IgD-negative memory B cell (primary cell): ENCODE results near the gene CBX2. TPM values are rescaled to one million over a fixed set of nuclear protein-coding genes. Genes with fewer than 3 reads are reported as not detected.

Experiments used
- H3K27ac Mint-ChIP-seq, 3 donors: one replicate each; pipeline ENCODE4 v1.8.0; 2020 to 2022; ENCODE audit warnings: mild to moderate bottlenecking in 3 of 3, mixed read lengths in 3 of 3, moderate library complexity in 1 of 3
- H3K27me3 Mint-ChIP-seq: one replicate; pipeline ENCODE4 v1.8.0; 2021; ENCODE audit warnings: mixed read lengths
- H3K36me3 Mint-ChIP-seq: one replicate; pipeline ENCODE4 v1.8.0; 2020; ENCODE audit warnings: mild to moderate bottlenecking, mixed read lengths
- H3K4me1 Mint-ChIP-seq, 3 donors: one replicate each; pipeline ENCODE4 v1.8.0; 2020 to 2022; ENCODE audit warnings: mixed read lengths in 3 of 3, mild to moderate bottlenecking in 1 of 3
- H3K4me3 Mint-ChIP-seq, 4 donors: one replicate each; pipeline ENCODE4 v1.8.0; 2020 to 2022; ENCODE audit warnings: mild to moderate bottlenecking in 4 of 4, mixed read lengths in 4 of 4, moderate library complexity in 3 of 4
- H3K9me3 Mint-ChIP-seq, 3 donors: one replicate each; pipeline ENCODE4 v1.8.0; 2020 to 2021; ENCODE audit warnings: mixed read lengths in 3 of 3, mild to moderate bottlenecking in 1 of 3
- polyA plus RNA-seq: library from polyadenylated mRNA; unstranded; fragments of 300-500 nt; fragmentation: Illumina TruSeq; gene quantifications from one replicate; pipeline ENCODE4 v1.2.3, GENCODE V29; 2021

CBX2 gene
- polyA plus RNA-seq, 1 donor from 2014 or later = 0.26 TPM

- Mint-ChIP-seq H3K36me3 (no peaks in the 10 kb centered on the region), H3K4me1 (peaks cover 8 to 13% (median 12%) of the 10 kb centered on the region in 3 donors), H3K27me3 (peaks cover 50% of the 10 kb centered on the region), H3K27ac (peak overlapping the region; percentile 89 to 90 (median 89)), H3K4me3 (peak overlapping the region in 3 of 4 donors; percentile 83 to 94 (median 90)), H3K9me3 (peaks cover 0 to 4% (median 0%) of the 10 kb centered on the region in 3 donors)
These were observed 34.0 kb downstream of the CBX2 start for GRCh38 chr17:79811868-79812352.

GRCh38 chr17:79812353-79813258 lies 34.7 kb downstream of the CBX2 start:
- Mint-ChIP-seq H3K4me3 (peak overlapping the region in 3 of 4 donors; percentile 83 to 94 (median 90)), H3K27me3 (peaks cover 45% of the 10 kb centered on the region), H3K27ac (peak overlapping the region; percentile 89 to 90 (median 89)), H3K36me3 (no peaks in the 10 kb centered on the region), H3K9me3 (peaks cover 0 to 4% (median 0%) of the 10 kb centered on the region in 3 donors), H3K4me1 (peaks cover 8 to 13% (median 12%) of the 10 kb centered on the region in 3 donors)

- H3K4me1 Mint-ChIP-seq = peaks cover 8 to 13% (median 12%) of the 10 kb centered on the region in 3 donors
- peak overlapping the region in 2 of 3 donors; percentile 81 to 94 for H3K27ac Mint-ChIP-seq
- peak overlapping the region in 1 of 4 donors; percentile 83 for H3K4me3 Mint-ChIP-seq
- H3K36me3 Mint-ChIP-seq = no peaks in the 10 kb centered on the region
- H3K27me3 Mint-ChIP-seq = peaks cover 39% of the 10 kb centered on the region
- peaks cover 0 to 4% (median 0%) of the 10 kb centered on the region in 3 donors for H3K9me3 Mint-ChIP-seq
These were observed 35.6 kb downstream of the CBX2 start for GRCh38 chr17:79813297-79814126.

GRCh38 chr17:79814127-79814973 lies 36.4 kb downstream of the CBX2 start:
- peak overlapping the region in 2 of 3 donors; percentile 88 to 94 for H3K27ac Mint-ChIP-seq
- peaks cover 35% of the 10 kb centered on the region for H3K27me3 Mint-ChIP-seq
- peak overlapping the region; percentile 55 to 83 (median 59) for H3K4me3 Mint-ChIP-seq
- no peaks in the 10 kb centered on the region for H3K36me3 Mint-ChIP-seq
- peaks cover 0 to 4% (median 0%) of the 10 kb centered on the region in 3 donors for H3K9me3 Mint-ChIP-seq
- peaks cover 8 to 12% (median 10%) of the 10 kb centered on the region in 3 donors for H3K4me1 Mint-ChIP-seq

GRCh38 chr17:79814974-79815835 lies 37.3 kb downstream of the CBX2 start:
- Mint-ChIP-seq H3K4me1 (peaks cover 8 to 12% (median 10%) of the 10 kb centered on the region in 3 donors), H3K9me3 (peaks cover 0 to 4% (median 0%) of the 10 kb centered on the region in 3 donors), H3K27ac (no peak overlapping the region), H3K27me3 (peaks cover 35% of the 10 kb centered on the region), H3K36me3 (no peaks in the 10 kb centered on the region), H3K4me3 (no peak overlapping the region)

GRCh38 chr17:79815836-79816461 lies 38.0 kb downstream of the CBX2 start:
- Mint-ChIP-seq H3K36me3 (no peaks in the 10 kb centered on the region), H3K27ac (peak overlapping the region; percentile 73 to 95 (median 80)), H3K4me3 (peak overlapping the region; percentile 6 to 77 (median 51)), H3K27me3 (peaks cover 32% of the 10 kb centered on the region), H3K9me3 (peaks cover 0 to 4% (median 0%) of the 10 kb centered on the region in 3 donors), H3K4me1 (peaks cover 8 to 10% (median 9%) of the 10 kb centered on the region in 3 donors)

- Mint-ChIP-seq H3K4me3 (peak overlapping the region in 1 of 4 donors; percentile 13), H3K27ac (peak overlapping the region in 2 of 3 donors; percentile 56 to 72), H3K27me3 (peaks cover 21% of the 10 kb centered on the region)
These were observed 40.2 kb downstream of the CBX2 start for GRCh38 chr17:79818026-79818758.

GRCh38 chr17:79819085-79819484 lies 41.1 kb downstream of the CBX2 start:
- Mint-ChIP-seq H3K4me1 (peaks cover 0 to 9% (median 4%) of the 10 kb centered on the region in 3 donors), H3K4me3 (peak overlapping the region in 1 of 4 donors; percentile 13), H3K9me3 (peaks cover 0 to 4% (median 0%) of the 10 kb centered on the region in 3 donors), H3K36me3 (no peaks in the 10 kb centered on the region), H3K27ac (peak overlapping the region in 1 of 3 donors; percentile 56), H3K27me3 (peaks cover 21% of the 10 kb centered on the region)

More at GRCh38 chr17:79818026-79818758, 40.2 kb downstream of the CBX2 start:
- H3K36me3 Mint-ChIP-seq = no peaks in the 10 kb centered on the region
- H3K4me1 Mint-ChIP-seq = peaks cover 0 to 10% (median 4%) of the 10 kb centered on the region in 3 donors
- H3K9me3 Mint-ChIP-seq = peaks cover 0 to 4% (median 0%) of the 10 kb centered on the region in 3 donors

- peaks cover 0 to 2% (median 0%) of the 10 kb centered on the region in 3 donors for H3K9me3 Mint-ChIP-seq
- peak overlapping the region in 1 of 3 donors; percentile 56 for H3K27ac Mint-ChIP-seq
- H3K27me3 Mint-ChIP-seq = peaks cover 16% of the 10 kb centered on the region
- H3K4me1 Mint-ChIP-seq = peaks cover 0 to 5% (median 0%) of the 10 kb centered on the region in 3 donors
- H3K36me3 Mint-ChIP-seq = peaks cover 4% of the 10 kb centered on the region
- H3K4me3 Mint-ChIP-seq = no peak overlapping the region
These were observed 41.8 kb downstream of the CBX2 start for GRCh38 chr17:79819534-79820276.

- Mint-ChIP-seq H3K4me3 (no peak overlapping the region), H3K27me3 (peaks cover 15% of the 10 kb centered on the region), H3K27ac (peak overlapping the region in 1 of 3 donors; percentile 50), H3K4me1 (peaks cover 0 to 7% (median under 1%) of the 10 kb centered on the region in 3 donors), H3K9me3 (peaks cover 0 to 2% (median 0%) of the 10 kb centered on the region in 3 donors), H3K36me3 (peaks cover 4% of the 10 kb centered on the region)
These were observed 43.0 kb downstream of the CBX2 start for GRCh38 chr17:79820959-79821330.

GRCh38 chr17:79821331-79822095 lies 43.6 kb downstream of the CBX2 start:
- peaks cover 12% of the 10 kb centered on the region for H3K27me3 Mint-ChIP-seq

More at GRCh38 chr17:79821331-79822095, 43.6 kb downstream of the CBX2 start:
- Mint-ChIP-seq H3K9me3 (peaks cover 0 to 2% (median 0%) of the 10 kb centered on the region in 3 donors), H3K4me1 (peaks cover 4 to 9% (median 4%) of the 10 kb centered on the region in 3 donors), H3K27ac (no peak overlapping the region), H3K4me3 (no peak overlapping the region), H3K36me3 (peaks cover 4% of the 10 kb centered on the region)
